ENCODE measurements around the gene TMTC2.

The TMTC2 gene

DNA sequence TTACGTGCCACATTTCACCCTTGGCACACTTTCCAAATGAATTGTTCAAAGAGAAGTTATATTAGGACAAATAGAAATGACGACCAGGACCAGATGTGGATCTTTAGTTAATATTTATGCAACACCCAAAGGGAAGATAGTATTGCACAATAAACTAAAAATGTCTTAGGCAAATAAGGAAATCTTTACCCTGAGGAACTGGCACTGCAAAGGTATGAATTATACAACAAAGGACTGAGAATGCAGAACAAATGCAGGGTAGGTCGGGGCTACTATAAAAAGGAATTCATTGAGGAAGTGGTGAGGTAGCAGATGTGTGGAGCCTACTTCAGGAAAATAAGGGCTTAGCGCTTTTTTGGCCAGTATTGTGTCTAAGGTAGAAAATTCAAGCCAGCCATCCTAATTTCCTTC, 3.9 kb upstream of the TMTC2 start:
- no peak for DNase-seq (ENCODE audit: low spot score)

DNA sequence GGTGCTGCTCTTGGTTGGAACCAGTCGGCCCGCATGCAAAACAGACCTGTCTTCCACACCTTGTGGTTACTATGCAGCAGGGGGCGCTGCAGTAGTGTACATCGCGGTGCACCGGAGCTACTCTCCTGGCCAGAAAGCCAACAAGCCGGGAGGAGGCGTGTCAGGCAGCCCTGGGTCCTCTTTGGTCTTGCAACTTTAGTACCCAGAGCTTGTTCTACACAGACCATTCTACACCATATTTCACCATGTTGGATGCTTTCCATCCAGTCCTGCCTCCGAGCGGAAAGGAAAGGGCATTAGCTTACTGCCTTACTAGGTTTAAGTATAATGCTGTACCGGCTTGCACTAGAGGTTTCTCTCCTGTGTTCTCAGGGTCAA, 927 bp upstream of the TMTC2 start:
- peak; percentile 65 for DNase-seq (ENCODE audit: low spot score)

DNA sequence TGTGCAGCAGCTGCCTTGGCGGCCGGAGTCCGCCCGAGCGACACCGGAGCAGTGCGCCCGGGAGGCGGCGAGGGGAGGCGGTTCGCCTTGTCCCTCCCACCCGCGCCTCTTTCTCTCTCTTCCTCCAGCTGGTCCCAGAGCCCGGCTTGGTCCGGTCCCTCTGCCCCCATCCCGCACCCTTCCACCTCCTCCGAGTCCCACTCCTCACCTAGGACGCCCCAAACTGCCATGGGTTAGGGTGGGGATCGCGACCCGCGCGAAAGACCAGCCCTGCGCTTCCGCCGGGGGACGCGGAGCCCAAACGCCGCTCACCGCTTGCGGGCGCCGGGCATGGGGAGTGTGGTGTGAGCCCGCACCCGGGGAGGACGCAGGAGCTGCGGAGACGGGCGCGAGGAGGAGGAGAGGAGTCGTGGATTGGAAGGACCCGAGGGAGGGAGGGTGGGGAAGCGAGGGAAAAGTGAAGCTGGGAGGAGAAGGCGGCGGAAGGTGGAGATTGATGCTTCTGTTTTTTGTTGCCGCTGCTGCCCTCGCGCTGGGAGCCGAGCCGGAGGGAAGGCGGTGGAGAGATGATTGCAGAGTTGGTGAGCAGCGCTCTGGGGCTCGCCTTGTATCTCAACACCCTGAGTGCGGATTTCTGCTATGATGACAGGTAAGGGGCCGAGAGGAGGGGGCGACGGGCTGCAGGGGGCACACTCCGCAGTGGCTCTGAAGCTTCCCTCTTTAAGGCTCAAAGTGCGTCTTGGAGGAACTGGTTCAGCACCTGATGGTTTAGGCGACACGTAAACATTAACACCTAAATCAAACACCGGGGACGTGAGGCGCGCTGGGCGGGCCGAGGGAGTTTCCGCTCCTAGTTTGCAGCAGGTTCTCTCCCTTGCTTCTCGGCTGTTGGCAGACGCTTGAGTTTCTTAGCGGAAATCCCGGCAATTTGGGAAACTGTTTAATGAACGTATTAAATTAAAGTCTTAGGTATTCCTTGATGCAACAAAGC, 610 bp downstream of the TMTC2 start:
- DNase-seq (ENCODE audit: low spot score) = peak; percentile 39

DNA sequence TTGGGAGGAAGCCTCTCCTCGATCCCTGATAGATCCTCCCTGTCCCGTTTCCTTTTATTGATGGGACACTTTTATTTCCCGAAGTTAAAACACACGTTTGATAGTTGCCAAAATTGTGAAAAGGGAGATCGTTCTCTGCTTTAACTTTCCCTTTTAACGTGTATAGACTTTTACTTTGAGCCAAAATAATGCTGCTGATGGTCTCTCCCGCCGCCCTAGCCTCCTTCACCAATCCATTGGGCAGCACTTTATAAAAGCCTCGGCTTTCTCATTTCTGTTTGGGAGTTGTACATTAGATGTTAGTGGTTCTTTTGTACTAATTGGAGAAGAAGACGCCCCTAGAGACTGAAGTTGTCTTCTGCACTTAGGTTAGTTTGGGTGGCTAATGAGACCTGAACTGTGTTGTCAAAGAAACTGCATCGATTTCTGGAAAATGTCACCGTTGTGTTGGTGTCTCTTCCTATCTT, 1.4 kb downstream of the TMTC2 start:
- DNase-seq (ENCODE audit: low spot score) = no peak

DNA sequence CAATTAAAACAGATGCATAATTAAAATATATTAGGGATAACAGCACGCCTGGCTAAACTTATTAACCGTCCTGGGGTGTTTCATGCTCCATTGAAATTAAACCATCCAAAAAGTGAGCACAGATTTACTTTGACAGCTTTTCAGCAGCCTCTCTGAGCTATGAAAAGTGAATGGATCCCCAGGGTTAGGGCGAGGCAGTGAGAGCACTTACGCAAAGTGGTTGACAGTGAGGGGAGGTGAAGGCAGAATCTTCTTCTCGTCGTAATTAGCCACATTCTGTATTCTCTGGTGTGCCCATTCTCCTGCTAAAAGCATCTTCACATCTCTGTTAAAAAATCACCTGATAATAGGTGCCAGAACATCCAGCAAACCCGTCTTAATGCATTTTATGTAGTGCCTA, 1.9 kb downstream of the TMTC2 start:
- no peak for DNase-seq (ENCODE audit: low spot score)

DNA sequence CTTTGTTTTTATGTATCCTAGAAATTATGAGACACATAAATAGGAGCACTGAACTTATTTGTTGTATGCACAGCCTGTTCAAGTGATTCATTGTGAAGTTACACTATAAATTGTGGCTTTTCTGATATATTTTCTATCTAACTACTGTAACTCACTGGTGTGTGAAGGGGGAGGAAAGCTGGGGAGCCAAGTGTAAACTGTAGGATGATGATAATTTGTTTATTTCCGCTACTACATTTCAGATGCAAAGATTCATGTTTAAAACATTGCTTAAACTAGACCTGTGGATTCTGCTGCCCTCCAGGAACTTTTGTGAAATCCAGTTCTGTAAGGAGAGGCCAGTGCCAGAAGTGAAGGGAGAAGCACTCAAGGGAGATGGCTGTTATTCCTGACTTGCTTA, 3.3 kb downstream of the TMTC2 start:
- no peak for DNase-seq (ENCODE audit: low spot score)

DNA sequence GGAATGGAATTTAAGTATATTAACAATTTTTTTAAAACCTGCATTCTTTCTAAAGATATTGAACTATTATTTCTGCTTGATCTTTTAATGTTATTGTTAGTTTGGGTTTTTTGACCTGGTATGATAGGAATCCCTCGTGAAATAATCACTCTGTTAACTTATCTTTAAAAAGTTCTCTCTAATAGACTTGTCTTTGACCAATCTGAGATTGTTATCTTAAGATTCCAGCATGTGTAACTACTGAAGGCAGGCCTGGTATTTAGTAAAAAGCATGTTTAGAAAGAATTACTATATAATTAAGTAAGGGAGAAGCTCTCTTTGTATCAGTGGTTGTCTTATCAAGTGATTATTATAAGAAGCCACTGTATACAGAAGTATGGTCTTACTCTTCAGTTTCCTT, 4.8 kb downstream of the TMTC2 start:
- DNase-seq (ENCODE audit: low spot score) = no peak

DNA sequence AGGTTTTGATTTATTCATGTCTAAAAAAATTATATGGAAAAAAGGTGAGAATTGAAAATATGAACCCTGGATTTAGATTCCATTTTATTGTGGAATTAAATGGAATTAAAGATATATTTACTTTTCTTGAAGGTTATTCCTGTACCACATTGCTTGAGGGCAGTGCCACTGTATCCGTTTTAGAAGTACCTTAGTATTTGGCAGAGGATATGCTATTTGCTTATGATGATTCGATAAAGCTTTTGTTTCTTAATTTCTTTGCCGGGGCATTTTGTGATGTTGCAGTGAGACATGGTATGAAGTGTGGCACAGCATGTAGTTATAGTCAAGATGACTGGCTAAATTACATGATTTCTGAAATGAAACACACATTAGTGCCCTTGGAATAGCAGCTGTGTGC, 7.6 kb downstream of the TMTC2 start:
- no peak for DNase-seq (ENCODE audit: low spot score)

DNA sequence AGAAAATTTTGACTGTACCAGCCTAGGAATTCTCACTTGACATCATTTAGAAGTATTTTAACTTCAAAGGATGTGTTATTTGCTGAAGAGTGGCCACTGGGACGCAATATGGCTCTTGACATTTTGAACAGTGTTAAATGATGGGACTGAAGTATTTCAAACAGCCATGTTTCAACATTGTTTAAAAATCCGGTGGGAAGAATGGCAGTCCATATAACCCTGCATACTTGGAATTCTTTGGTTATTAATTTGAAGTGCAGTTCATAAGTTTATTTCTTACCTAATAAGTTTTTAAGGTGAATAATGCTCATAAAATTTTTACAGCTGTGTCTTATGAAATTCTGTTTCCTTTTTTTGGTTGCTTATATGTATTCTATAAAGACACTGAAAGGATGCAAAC, 8.3 kb downstream of the TMTC2 start:
- no peak for DNase-seq (ENCODE audit: low spot score)

DNA sequence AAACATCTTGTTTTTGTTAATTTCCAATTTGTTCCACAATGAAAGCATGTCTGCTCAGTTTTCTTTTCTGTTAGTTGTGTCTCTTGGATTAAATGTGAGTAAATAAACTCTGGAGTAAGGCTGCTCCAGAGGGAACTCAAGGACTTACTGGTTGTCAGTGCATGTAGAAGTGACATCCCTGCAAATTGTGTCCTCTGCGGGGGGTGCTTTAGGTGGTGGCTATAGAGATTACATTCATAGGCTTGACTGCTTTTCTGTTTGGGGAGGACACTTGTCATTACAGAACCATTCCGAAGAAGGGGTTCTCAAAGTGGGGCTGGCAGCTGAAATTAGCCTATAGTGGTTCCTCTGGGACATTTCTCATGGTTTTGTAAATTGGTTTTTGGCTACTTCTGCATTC, 8.8 kb downstream of the TMTC2 start:
- no peak for DNase-seq (ENCODE audit: low spot score)

DNA sequence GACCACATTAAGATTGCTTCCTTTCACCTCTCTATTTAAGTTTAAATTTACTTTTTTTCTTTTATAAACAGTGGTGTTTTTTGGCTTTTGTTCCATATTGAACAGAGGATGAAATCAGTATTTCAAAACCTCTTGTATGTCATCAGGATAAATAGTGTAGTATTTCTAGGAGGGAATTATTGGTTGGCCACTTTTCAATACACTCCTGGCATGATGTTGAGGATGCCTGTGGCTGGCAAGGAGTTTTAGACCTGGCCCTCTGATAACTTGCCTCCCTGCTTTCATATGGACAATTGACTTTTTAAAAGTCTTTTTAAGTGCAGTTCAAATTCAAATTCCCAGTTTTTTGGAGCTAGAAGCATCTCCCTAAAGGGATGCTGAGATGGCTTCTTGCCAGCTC, 9.8 kb downstream of the TMTC2 start:
- DNase-seq (ENCODE audit: low spot score) = no peak

DNA sequence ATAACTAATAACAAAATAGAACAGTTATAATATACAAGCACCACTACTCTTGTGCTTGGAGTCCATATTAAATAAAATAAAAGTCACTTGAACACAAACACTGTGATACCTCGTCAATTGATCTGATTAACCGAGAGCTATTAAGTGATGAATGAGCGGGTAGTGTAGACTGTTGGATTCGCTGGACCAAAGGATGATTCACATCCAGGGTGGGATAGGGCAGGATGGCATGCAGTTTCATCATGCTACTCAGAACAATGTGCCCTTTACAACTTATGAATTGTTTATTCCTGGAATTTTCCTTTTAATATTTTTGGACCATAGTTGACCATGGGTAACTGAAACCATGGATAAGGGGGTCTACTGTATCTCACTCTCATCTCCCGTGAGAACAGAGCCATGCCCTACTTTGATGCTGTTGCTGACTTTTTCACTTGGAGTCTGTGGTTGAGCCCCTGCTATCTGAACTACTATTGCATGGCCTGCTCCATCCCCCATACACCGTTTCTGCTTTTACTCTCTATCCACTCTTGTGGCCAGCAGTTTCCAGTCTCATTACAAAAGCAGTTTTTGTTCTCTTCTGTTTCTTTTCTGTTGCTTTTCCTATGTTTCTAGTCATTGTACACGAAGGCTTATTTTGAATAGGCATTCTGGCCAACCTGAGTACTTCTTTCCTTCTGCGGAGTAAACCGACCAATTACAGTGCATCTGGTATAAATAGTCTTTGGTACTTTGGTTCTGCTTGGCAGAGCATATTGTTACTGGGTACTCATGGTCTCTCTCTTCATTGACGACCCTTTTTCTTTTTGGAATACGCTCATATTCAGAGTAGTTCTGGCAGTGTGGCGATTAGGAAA, 12.2 kb downstream of the TMTC2 start:
- DNase-seq (ENCODE audit: low spot score) = no peak

DNA sequence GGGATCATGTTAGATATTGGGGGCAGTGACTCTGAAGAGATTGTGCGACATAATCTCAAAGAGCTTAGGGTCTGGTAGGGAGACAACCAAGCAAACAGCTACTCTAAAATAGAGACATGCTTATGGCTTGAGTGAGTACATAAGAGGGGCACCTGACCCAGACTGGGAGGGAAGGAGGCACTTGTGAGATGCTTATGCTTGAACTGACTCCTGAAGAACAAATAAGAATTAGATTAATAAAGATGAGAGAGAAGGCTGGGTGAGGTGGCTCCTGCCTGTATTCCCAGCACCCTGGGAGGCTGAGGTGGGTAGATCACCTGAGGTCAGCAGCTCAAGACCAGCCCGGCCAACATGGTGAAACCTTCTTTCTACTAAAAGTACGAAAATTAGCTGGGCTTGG, 19.1 kb downstream of the TMTC2 start:
- DNase-seq (ENCODE audit: low spot score) = no peak

DNA sequence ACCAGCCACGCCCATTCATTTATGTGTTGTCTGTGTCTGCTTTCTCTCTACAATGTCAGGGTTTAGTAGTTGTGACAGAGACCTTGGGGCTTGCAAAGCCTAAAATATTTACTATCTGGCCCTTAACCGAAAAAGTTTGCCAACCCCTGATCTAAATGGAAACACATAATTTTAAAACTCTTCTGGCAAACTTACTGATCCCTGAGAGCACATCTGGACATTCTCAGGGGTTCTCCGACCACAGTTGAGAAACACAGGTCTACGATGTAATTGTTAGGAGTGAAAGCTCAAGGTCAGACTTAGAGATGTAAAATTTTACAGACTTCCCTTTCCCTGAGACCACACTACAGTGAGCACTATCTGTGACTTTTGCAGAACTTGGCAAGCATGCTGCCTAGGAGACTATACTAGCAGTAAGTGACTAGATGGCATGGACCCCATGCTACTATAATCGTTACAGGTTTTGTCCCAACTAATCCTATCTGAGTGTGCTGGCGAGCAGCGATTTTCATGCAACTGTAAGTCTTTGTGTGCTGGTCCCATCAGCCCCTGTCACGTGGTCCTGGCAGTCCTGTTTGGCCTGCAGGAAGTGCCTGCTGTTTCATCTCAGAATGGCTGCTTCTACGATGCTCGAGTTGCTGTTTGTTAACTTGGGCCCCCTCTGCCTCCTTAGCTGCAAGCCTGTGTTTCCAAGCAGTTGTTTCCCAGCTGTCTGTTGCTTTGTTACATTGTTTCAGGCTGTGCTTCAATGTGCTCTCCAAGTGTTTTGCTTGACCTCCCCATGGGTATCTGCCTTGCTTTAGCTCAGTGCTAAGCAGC, 21.6 kb downstream of the TMTC2 start:
- no peak for DNase-seq (ENCODE audit: low spot score)

DNA sequence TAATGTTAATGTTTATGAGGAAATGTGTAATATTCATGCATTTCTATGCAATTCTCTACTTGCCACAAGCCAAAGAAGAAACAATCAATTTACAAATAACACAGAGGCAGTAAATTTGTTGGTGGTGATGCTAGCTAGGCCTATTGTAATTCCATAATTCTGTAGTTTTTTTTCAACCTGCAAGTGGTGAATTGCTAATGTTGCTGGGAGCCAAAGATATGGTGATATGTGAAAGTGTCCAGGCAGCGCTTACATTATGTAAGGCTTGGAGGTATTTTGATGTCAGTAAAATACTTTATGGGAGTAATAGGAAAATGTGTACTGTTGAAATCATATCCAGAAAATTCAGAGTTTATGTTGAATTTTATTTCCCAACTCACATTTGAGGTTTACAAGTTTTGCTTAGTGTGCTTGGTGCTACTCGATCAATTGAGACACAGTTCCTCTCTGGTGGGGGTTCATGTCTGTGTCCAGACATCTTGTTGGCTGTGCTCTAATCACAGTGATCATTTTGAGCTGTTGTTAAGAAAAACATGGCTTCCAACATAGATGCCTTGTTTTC, 23.2 kb downstream of the TMTC2 start:
- DNase-seq (ENCODE audit: low spot score) = no peak

DNA sequence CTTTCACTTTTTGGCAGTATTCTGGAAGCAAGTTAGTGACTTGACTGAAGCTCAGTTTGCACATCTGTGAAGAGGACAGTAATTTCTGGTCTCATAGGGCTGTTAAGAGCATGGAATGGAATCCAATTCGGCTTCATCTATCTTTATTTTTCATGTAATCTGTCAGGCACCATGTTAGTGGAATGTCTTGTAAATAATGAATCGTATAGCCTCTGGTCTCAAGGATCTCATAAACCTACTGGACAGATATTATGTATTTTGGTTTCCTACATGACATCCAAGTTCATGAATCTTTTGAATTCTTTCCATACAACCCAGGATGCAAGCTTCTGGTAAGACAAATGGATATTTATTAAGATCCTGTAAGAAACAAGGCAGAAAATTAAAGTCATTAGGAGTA, 24.0 kb downstream of the TMTC2 start:
- DNase-seq (ENCODE audit: low spot score) = no peak

DNA sequence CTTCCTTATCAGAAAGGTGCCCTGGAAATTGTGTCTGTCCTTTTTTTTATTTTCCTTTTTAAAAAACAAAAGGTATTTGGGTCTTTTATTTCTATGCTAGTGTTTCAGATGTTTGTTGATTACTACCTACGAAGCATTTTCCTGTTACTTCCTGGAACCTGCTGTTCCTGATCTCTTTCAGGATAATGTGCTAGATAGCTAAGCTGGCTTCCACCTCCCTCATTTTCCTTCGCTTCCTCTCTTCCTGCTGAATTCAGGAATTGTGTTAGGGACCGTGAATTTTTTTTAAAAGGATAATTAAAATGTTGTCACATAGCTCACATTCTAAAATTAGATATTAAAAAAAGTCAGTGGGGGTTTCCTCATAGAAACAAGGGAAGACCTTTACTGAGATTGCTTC, 27.7 kb downstream of the TMTC2 start:
- no peak for DNase-seq (ENCODE audit: low spot score)

DNA sequence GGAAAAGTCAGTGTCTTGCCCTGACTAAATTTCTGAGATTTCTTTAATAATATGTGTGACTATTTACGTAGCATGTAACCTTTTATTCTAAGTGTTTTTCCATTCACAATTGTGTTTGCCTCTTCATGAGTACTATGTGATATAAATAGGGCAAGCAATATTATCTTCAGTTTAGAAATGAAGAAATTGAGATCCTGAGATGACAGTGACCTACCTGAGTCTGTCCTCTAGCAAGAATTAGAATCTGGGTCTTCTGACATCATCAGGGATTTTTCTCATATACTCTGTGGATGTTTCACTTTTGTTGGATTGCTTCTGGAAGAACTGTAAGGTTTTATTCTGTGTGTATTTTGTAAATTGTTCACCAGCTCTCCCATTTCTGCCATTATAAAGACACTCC, 35.0 kb downstream of the TMTC2 start:
- DNase-seq (ENCODE audit: low spot score) = no peak

DNA sequence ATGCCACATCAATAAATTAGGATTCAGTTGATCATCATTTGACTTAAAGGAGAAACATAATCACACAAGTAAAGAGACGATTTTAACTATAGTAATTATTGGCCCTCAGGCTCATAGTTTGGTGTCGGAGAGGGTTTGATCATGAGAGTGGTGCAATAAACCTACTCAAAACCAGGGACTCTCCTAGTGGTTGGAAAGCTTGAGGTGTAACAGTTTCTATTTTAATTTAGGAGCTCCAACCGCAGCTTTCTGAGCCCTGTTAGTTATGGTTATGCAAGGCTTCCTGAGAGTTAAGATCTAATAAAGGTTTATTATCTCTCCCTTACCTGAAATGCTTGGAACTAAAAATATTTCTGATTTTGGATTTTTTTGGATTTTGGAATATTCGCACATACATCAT, 36.4 kb downstream of the TMTC2 start:
- no peak for DNase-seq (ENCODE audit: low spot score)

DNA sequence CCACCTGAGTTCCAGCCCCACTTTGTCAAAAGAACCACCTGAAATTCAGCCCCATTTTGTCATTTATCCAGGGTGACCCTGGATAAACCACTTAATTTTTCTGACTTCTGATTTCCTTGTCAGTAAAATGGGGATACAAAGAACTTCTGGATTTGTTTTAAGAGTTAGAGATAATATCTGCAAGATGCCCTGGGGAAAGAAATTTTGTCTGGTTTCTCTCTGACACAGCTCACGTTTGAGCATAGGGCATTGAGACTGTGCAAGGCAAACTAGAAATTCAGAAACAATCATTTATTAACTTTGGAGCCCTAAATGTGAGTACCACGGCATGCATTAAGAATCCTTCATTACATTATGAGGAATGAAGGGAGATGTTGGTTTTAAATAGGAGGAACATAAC, 37.2 kb downstream of the TMTC2 start:
- DNase-seq (ENCODE audit: low spot score) = no peak

DNA sequence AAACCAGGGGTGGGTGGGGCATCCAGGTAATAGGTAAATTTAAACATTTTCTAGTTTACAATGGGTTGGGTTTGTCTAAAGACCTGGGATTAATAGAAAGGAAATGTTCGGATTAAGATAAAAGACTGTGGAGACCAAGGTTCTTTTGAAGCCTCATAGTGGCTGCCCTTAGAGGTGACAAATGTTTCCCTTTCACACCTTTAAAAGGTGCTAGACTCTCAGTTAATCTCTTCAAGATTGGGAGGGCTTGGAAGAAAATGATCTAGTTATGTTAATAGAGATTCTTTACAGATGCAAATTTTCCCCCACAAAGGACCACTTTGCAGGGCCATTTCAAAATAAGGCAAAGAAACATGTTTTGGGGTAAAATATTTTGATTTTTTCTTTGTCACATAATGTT, 39.0 kb downstream of the TMTC2 start:
- no peak for DNase-seq (ENCODE audit: low spot score)

DNA sequence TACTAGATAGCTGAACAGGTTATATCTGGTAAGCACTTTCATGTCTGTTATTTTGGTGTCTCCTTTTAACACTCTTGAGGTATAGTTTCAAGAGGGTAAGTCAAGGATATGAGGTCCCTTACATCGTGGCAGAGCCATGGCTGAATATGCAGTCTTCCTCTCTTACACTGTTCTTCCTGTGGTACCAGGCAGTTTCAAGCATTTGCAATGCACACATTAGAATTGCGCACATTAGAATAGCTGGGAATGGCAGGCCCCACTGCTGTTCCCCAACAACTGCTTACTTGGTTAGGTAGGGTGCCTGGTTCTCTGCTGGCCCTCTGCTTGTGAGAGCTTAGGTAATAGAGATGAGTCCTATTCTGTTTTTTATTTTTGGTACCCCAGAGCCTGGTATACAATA, 41.2 kb downstream of the TMTC2 start:
- no peak for DNase-seq (ENCODE audit: low spot score)
